Hepatocyte (in vitro differentiated cells): ENCODE results near the gene ELFN1. TPM values are rescaled to one million over a fixed set of nuclear protein-coding genes. Genes with fewer than 3 reads are reported as not detected.

Source experiments
- DNase-seq: peaks from one replicate; pipeline ENCODE4 v3.0.0-alpha.2; 2016; ENCODE audit warnings: low spot score
- H2AFZ ChIP-seq: fragments of 200-600 bp; sonication (generic); 2 replicates; pipeline ENCODE4 v1.6.0; 2016; ENCODE audit warnings: antibody characterized with exemption, mild to moderate bottlenecking
- H3K27ac ChIP-seq: fragments of 200-600 bp; sonication (generic); 2 replicates; pipeline ENCODE4 v1.5.1; 2016; ENCODE audit warnings: mild to moderate bottlenecking
- H3K27me3 ChIP-seq: fragments of 200-600 bp; sonication (generic); 2 replicates; pipeline ENCODE4 v1.6.1; 2016
- H3K36me3 ChIP-seq: fragments of 200-600 bp; sonication (generic); replicated peaks from 2 replicates; pipeline ENCODE4 v1.5.1; 2016; ENCODE audit warnings: low read depth; ENCODE audit not compliant: insufficient read depth
- H3K4me1 ChIP-seq: fragments of 200-600 bp; sonication (generic); 2 replicates; pipeline ENCODE4 v1.5.1; 2016; ENCODE audit warnings: mild to moderate bottlenecking, moderate library complexity; ENCODE audit not compliant: insufficient read depth
- H3K4me2 ChIP-seq: fragments of 200-600 bp; sonication (generic); 2 replicates; pipeline ENCODE4 v1.6.0; 2016
- H3K4me3 ChIP-seq: fragments of 200-600 bp; sonication (generic); 2 replicates; pipeline ENCODE4 v1.5.1; 2016; ENCODE audit warnings: mild to moderate bottlenecking
- H3K79me2 ChIP-seq: fragments of 200-600 bp; sonication (generic); 2 replicates; pipeline ENCODE4 v1.6.0; 2017; ENCODE audit warnings: mild to moderate bottlenecking
- H3K9me2 ChIP-seq: fragments of 200-600 bp; sonication (generic); replicated peaks from 2 replicates; pipeline ENCODE4 v1.6.0; 2017; ENCODE audit warnings: mild to moderate bottlenecking; ENCODE audit not compliant: insufficient read depth
- H3K9me3 ChIP-seq: fragments of 200-600 bp; sonication (generic); 2 replicates; pipeline ENCODE4 v1.5.1; 2016; ENCODE audit warnings: low read depth, mild to moderate bottlenecking
- H4K20me1 ChIP-seq: fragments of 200-600 bp; sonication (generic); 2 replicates; pipeline ENCODE4 v1.6.0; 2016; ENCODE audit warnings: mild to moderate bottlenecking; ENCODE audit not compliant: insufficient read depth, poor library complexity, severe bottlenecking
- CTCF ChIP-seq: fragments of 200-600 bp; sonication (generic); IDR thresholded peaks from 2 replicates; pipeline ENCODE4 v1.5.1; 2016; ENCODE audit warnings: antibody characterized with exemption, mild to moderate bottlenecking; ENCODE audit not compliant: poor library complexity
- EZH2 ChIP-seq: fragments of 200-600 bp; sonication (generic); IDR thresholded peaks from 2 replicates; pipeline ENCODE4 v1.6.1; 2016; ENCODE audit warnings: antibody characterized with exemption, mild to moderate bottlenecking, borderline replicate concordance
- EZH2phosphoT487 ChIP-seq: fragments of 200-600 bp; sonication (generic); IDR thresholded peaks from one replicate; pipeline ENCODE4 v1.6.1; 2018; ENCODE audit warnings: antibody characterized with exemption, mild to moderate bottlenecking, low read depth, moderate library complexity; ENCODE audit not compliant: unreplicated experiment, severe bottlenecking
- WGBS: methylation state at CpG from one replicate; pipeline ENCODE4 v1.1.6; 2016; ENCODE audit warnings: low lambda C conversion rate; ENCODE audit errors: missing lambda C conversion rate; 5-methylcytosine and 5-hydroxymethylcytosine counted together
- polyA plus RNA-seq: library from polyadenylated mRNA; unstranded; fragments of >200 nt; fragmentation: Nextera tagmentation; extraction: Ambion mirVana; gene quantifications from 2 replicates; pipeline ENCODE4 v1.2.1, GENCODE V29; 2016
- total RNA-seq: library from RNA; depleted of rRNA; stranded (reverse); fragments of >200 nt; gene quantifications from 2 replicates; pipeline ENCODE4 v1.2.3, GENCODE V29; 2014

ELFN1 gene
- total and polyA plus RNA-seq, 2 experiments from 2014 or later, result 3.6 to 5.5 TPM

GRCh38 chr7:1748839-1749173 lies 78.7 kb downstream of the ELFN1 start:
- no peak for TF ChIP-seq EZH2phosphoT487
- no peak for TF ChIP-seq EZH2
- no peak for TF ChIP-seq CTCF
- 65% methylated on average over 6 of the region's 8 CpGs for WGBS
- H3K79me2 ChIP-seq, result no peaks in the 10 kb centered on the region
- H3K9me2 ChIP-seq, result no peaks in the 10 kb centered on the region
- no peak for DNase-seq
- H3K27me3 ChIP-seq, result no peaks in the 10 kb centered on the region
- no peak overlapping the region for H3K27ac ChIP-seq
- H4K20me1 ChIP-seq, result no peaks in the 10 kb centered on the region
- no peak overlapping the region for H3K4me2 ChIP-seq
- no peaks in the 10 kb centered on the region for H3K9me3 ChIP-seq
- H3K4me3 ChIP-seq, result no peak overlapping the region
- H3K4me1 ChIP-seq, result no peaks in the 10 kb centered on the region
- H3K36me3 ChIP-seq, result no peaks in the 10 kb centered on the region
- H2AFZ ChIP-seq, result no peak overlapping the region

- Histone ChIP-seq H3K79me2 (no peaks in the 10 kb centered on the region), H3K27me3 (no peaks in the 10 kb centered on the region), H3K4me1 (no peaks in the 10 kb centered on the region), H3K27ac (no peak overlapping the region), H2AFZ (no peak overlapping the region), H4K20me1 (no peaks in the 10 kb centered on the region), H3K4me3 (no peak overlapping the region), H3K9me3 (no peaks in the 10 kb centered on the region), H3K36me3 (no peaks in the 10 kb centered on the region), H3K4me2 (no peak overlapping the region), H3K9me2 (no peaks in the 10 kb centered on the region)
- no peak for DNase-seq
- whole genome bisulfite sequencing, result 86% methylated on average over 17 of the region's 19 CpGs
- TF ChIP-seq EZH2phosphoT487 (no peak), CTCF (no peak), EZH2 (no peak)
Observed at GRCh38 chr7:1749351-1749863, 79.3 kb downstream of the ELFN1 start.

GRCh38 chr7:1749864-1750466 lies 79.9 kb downstream of the ELFN1 start:
- Histone ChIP-seq H3K36me3 (no peaks in the 10 kb centered on the region), H3K9me2 (no peaks in the 10 kb centered on the region), H3K9me3 (no peaks in the 10 kb centered on the region), H3K4me1 (no peaks in the 10 kb centered on the region), H3K27me3 (no peaks in the 10 kb centered on the region), H3K4me3 (no peak overlapping the region), H3K79me2 (no peaks in the 10 kb centered on the region), H4K20me1 (no peaks in the 10 kb centered on the region), H2AFZ (no peak overlapping the region), H3K27ac (no peak overlapping the region), H3K4me2 (no peak overlapping the region)
- 86% methylated on average over 24 of the region's 24 CpGs for WGBS
- TF ChIP-seq EZH2phosphoT487 (no peak), CTCF (no peak), EZH2 (no peak)
- no peak for DNase-seq

- no peak overlapping the region for H2AFZ ChIP-seq
- no peaks in the 10 kb centered on the region for H3K4me1 ChIP-seq
- DNase-seq, result no peak
- 94% methylated on average over 21 of the region's 23 CpGs for WGBS
- H3K27me3 ChIP-seq, result peaks cover 3% of the 10 kb centered on the region
- H3K4me2 ChIP-seq, result no peak overlapping the region
- no peaks in the 10 kb centered on the region for H3K9me2 ChIP-seq
- H3K4me3 ChIP-seq, result no peak overlapping the region
- H4K20me1 ChIP-seq, result no peaks in the 10 kb centered on the region
- H3K79me2 ChIP-seq, result no peaks in the 10 kb centered on the region
- TF ChIP-seq CTCF, result no peak
- TF ChIP-seq EZH2, result no peak
- TF ChIP-seq EZH2phosphoT487, result no peak
- H3K36me3 ChIP-seq, result no peaks in the 10 kb centered on the region
- H3K9me3 ChIP-seq, result no peaks in the 10 kb centered on the region
- H3K27ac ChIP-seq, result no peak overlapping the region
Observed at GRCh38 chr7:1750541-1751021, 80.5 kb downstream of the ELFN1 start.
